Endothelial cell of umbilical vein (primary cell): ENCODE measurements around the gene C12orf43.

ENCODE experiments used
- FOS ChIP-seq: IDR thresholded peaks from 2 replicates; pipeline ENCODE4 v1.6.1; 2011; ENCODE audit warnings: mild to moderate bottlenecking, low read length, moderate library complexity, borderline replicate concordance; ENCODE audit not compliant: insufficient read depth
- POLR2A ChIP-seq: IDR thresholded peaks from 2 replicates; pipeline ENCODE4 v1.6.1; 2012; ENCODE audit warnings: low read depth, mild to moderate bottlenecking, control low read depth, low read length
- POLR2AphosphoS5 ChIP-seq: IDR thresholded peaks from 2 replicates; pipeline ENCODE4 v1.6.1; 2012; ENCODE audit warnings: low read depth, mild to moderate bottlenecking, control low read depth, low read length, moderate library complexity; ENCODE audit not compliant: insufficient read depth
- TF ChIP-seq, protein P1 (sequence below), 2 donors: IDR thresholded peaks; 1 replicate in 1 of 2; 2 replicates in 1 of 2; pipeline ENCODE4 v1.5.1; 2011; ENCODE audit warnings: low read length in 2 of 2, mild to moderate bottlenecking in 2 of 2, moderate library complexity in 2 of 2, control low read depth in 1 of 2, inconsistent platforms in 1 of 2, low read depth in 1 of 2; ENCODE audit not compliant: insufficient read depth in 1 of 2; ENCODE audit errors: extremely low read depth in 1 of 2
- TF ChIP-seq, protein P2 (sequence below): IDR thresholded peaks from 2 replicates; pipeline ENCODE4 v1.6.1; 2011; ENCODE audit not compliant: insufficient read depth, insufficient read length

DNA sequence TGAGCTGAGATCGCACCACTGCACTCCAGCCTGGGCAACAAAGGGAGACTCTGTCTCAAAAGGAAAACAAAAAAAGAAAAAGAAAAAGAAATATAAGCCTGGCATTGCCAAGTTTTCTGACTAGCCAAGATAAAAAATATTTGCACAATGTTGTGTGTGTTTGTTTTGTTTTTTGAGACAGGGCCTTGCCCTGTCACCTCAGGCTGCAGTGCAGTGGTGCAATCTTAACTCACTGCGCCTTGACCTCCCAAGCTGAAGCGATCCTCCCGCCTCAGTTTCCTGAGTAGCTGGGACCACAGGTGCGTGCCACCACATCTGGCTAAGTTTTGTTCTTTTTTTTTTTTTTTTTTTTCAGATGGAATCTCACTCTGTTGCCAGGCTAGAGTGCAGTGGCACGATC lies 5.5 kb upstream of the C12orf43 start:
- TF ChIP-seq POLR2A (no peak), FOS (no peak), POLR2AphosphoS5 (no peak)
- TF ChIP-seq, protein P1, sequence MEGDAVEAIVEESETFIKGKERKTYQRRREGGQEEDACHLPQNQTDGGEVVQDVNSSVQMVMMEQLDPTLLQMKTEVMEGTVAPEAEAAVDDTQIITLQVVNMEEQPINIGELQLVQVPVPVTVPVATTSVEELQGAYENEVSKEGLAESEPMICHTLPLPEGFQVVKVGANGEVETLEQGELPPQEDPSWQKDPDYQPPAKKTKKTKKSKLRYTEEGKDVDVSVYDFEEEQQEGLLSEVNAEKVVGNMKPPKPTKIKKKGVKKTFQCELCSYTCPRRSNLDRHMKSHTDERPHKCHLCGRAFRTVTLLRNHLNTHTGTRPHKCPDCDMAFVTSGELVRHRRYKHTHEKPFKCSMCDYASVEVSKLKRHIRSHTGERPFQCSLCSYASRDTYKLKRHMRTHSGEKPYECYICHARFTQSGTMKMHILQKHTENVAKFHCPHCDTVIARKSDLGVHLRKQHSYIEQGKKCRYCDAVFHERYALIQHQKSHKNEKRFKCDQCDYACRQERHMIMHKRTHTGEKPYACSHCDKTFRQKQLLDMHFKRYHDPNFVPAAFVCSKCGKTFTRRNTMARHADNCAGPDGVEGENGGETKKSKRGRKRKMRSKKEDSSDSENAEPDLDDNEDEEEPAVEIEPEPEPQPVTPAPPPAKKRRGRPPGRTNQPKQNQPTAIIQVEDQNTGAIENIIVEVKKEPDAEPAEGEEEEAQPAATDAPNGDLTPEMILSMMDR (IDR thresholded peaks at IDR 0.05; ENCODE audit: extremely low read depth in 1 of 2, insufficient read depth in 1 of 2, low read depth in 1 of 2, low read length in 2 of 2) = no peak
- TF ChIP-seq, protein P2, sequence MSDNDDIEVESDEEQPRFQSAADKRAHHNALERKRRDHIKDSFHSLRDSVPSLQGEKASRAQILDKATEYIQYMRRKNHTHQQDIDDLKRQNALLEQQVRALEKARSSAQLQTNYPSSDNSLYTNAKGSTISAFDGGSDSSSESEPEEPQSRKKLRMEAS = no peak
